GM21576 (cell line): ENCODE measurements around the gene ANKS1A.

Experiments
- ATAC-seq: cut with Tn5 transposase; IDR thresholded peaks from one replicate; pipeline ENCODE4 v1.9.1; 2021; ENCODE audit warnings: mild to moderate bottlenecking, moderate library complexity; ENCODE audit not compliant: unreplicated experiment

Gene ANKS1A

DNA sequence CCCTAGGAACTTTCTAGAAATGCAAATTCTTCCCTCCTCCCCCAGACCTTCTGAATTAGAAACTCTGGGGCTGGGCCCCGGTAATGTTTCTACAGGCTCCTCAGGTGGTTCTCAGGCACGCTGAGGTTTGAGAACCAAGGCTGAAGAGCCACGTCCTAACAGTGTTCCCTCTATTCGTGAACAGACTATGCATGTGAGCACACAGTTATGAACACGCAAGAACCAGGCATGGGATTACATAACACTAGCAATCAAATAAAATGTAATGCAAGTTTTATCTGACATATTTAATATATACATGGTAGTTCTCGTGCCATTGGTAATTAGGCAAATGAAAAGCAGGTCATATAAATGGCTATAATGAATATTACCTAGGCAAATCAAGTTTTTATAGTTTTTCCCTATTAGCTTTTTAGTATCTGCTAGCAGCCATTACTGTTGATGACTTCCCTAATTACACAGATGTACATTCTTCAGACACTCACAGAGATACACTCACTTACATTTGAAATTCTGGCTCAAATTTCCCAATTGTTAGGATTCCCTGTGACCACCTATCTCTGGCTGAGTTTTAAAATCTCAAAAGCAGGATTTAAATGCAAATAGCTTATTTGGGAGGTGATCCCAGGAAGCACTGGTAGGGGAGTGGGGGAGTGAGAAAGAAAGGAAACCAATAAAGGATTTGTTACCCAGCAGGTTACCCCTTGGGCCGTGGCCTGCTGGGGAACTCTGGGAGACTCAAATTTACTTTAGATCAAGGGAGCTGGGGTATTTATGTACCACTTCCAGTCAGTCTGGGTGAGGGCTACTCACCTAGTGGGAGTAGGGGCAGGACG lies 148.0 kb downstream of the ANKS1A start:
- ATAC-seq, result no peak

DNA sequence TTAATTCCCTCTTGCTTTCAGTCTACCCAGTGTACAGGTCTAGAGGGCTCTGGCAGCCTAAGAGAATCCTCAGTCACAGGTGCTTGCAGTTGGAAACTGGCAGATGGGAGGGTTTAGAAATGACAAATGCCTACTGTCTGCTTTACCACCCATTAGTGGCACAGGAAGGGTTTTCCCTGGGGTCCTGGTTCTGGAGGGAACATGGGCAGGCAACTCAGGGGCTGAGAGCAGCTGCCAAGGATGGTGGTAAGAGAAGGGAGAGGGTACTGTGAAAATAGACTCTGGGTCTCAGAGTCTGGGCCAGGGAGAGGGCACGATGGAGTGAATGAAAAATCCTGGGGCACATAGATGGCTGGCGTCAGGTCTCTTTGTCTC lies 148.6 kb downstream of the ANKS1A start:
- ATAC-seq, result no peak

DNA sequence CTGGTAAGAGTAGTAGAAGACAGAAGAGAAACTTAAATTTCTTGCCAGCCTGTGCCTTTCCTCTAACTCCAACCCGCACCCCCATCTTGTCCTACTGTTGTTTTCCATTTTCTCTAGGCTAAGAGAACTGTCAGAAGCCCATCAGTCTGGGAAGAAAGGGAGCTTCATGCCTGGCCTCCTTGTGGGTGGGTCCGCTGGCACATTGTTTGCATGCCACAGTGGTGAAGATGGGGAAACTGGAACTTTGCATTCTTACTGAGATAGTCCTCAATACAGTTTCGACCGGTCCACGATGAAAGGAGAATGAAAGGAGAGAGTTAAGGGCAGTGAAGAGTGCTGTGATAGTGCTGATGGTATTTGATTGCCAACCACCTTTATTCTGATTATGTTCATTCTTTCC lies 149.0 kb downstream of the ANKS1A start:
- no peak for ATAC-seq

GRCh38 chr6:35040398-35040797 lies 151.3 kb downstream of the ANKS1A start:
- ATAC-seq, result no peak

GRCh38 chr6:35041086-35041861 lies 152.2 kb downstream of the ANKS1A start:
- ATAC-seq, result no peak

GRCh38 chr6:35042031-35042815 lies 153.2 kb downstream of the ANKS1A start:
- no peak for ATAC-seq

- no peak for ATAC-seq
Observed at GRCh38 chr6:35043381-35044130, 154.5 kb downstream of the ANKS1A start.

DNA sequence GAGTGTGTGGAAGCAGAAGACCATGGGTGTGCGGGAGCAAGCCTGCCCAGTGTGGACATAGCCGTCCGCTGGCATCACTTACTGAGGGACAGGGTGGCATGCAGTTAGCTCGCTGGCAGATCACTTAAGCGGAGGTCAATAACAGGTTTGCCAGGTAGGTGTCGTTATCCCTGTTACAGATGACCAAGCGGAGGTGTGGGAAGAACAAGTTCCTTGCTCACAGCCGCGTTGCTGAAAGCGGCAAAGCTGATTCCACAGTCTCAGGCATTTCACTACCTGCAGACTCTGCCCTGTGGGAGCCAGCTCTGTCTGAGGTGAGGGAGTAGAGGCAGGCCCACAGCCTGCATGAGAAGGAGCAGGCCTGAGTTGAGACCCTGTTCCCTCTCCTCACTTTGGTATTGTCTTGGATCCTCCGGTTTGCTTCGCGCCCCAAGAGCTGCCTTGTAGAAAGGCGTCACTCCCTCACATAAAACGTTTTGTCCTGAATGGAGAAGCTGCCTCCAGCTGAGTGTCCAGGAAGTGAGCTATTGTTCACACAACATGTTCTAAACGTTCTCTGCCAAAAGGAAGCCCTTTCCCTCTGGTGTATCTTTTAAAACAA lies 155.2 kb downstream of the ANKS1A start:
- ATAC-seq, result no peak

GRCh38 chr6:35044761-35045421 lies 155.8 kb downstream of the ANKS1A start:
- no peak for ATAC-seq

DNA sequence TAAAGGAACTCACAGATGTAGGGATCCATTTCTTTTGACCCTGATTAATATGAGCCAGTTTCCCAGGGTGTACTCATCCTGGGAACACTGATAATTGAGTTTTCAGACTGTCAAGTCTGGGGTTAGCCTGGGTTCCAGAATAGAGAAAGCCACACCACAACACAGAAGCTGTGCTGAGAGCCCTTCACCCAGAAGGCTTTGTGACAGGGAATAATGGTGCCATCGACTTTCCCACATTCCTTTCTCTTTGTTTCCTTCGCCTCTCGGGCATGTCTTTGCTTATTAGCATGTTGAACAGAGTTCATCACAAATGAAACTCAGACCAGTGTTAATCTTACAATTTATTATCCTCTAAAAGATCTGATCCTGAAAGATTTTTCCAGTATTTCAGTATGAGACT lies 157.0 kb downstream of the ANKS1A start:
- no peak for ATAC-seq

- no peak for ATAC-seq
Observed at GRCh38 chr6:35046862-35047261, 157.8 kb downstream of the ANKS1A start.

- no peak for ATAC-seq
Observed at GRCh38 chr6:35047265-35048011, 158.4 kb downstream of the ANKS1A start.

- ATAC-seq, result no peak
Observed at GRCh38 chr6:35048031-35048613, 159.1 kb downstream of the ANKS1A start.

DNA sequence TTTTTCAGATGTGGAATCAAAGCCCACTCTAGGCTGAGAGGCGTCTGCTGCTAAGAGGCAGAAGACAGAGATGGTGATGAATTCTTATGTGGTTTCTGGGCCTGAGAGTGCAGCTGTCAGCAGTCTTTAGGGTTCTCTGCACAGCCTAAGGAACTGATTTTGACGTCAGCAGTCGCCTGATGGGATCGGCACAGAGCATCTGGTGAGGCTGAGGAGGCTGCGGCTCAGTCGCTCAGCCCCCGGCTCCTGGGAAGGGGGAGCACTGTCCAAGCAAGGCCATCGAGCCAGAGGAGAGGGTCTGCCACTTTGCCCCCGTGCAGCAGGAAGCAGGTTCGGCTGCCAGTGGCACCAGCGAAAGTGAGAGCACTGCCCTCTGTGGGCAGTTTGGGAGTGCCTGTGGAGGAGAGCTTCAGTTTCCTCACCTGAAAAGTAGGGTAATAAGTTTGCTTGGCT lies 159.6 kb downstream of the ANKS1A start:
- ATAC-seq, result no peak

DNA sequence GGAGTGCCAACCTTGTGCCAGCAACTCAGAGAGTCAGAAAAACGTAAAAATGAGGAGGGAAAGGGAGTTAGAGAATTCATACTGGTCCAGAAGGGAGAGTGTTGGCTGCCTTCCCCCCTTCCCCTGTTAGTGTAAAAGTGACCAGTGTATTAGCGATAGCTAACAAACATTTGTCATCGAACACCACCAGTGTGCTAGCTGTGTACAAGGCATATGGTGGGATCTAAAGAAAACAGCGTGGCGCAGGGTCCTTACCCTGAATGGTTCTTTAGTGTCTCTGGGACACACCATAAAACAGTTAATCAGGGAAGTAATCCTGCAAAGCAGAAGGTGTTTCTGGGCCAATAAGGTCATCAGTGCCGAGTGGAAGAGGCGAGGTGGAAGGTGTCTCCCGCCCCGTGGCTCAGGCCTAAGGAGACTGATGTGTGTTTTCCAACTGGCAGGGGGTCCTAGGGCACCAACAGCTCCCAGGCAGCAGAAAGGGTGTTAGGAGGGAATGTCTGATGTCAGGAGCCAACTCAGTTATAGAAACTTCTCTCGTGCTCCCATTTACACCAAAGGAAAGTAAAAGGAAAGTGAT lies 160.2 kb downstream of the ANKS1A start:
- no peak for ATAC-seq

GRCh38 chr6:35049900-35050756 lies 161.1 kb downstream of the ANKS1A start:
- ATAC-seq, result no peak

DNA sequence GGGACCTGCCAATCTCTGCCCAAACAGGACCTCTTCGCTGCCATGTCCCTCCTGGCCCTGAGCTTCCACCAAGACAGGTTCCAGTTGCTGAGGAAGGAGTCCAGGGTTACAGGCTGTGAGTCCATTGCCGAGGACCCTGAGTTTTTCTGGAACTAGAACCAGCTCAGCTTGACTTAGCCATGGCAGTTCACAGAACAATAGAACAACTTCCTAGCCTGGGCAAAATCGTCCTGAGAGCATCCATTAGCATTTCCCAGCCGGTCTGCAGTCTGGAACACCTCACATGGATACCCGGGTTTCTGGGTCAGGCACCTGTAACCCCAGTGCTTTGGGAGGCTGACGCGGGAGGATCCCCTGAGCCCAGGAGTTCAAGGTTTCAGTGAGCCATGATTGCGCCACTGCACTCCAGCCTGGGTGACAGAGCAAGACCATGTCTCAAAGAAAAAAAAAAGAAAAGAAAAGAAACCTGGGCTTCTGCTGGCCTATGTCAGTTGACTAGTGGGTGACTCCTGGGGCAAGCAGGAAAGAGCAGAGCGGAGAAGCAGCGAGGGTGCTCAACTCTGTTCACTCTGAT lies 161.8 kb downstream of the ANKS1A start:
- ATAC-seq, result no peak
